Left ventricle myocardium superior (tissue), 1 donor: ENCODE measurements around the gene CDKL5. TPM values are rescaled to one million over a fixed set of nuclear protein-coding genes. Genes with fewer than 3 reads are reported as not detected.
A peak's percentile ranks its signal among the peaks of the same experiment; 100 is the strongest.

Experiments used
- ATAC-seq: fragments of 200-7000 bp; cut with Tn5 transposase; one replicate; pipeline ENCODE4 v1.9.1; 2020; ENCODE audit warnings: mild to moderate bottlenecking, moderate library complexity
- DNase-seq: peaks from one replicate; pipeline ENCODE4 v3.0.0-alpha.2; 2020
- intact Hi-C: fragments of 100-400 bp; cut with micrococcal nuclease; formaldehyde crosslinking; loops from one replicate; pipeline ENCODE4 v1.11.0; 2022
- total RNA-seq: library from RNA; stranded (reverse); fragmentation: NEBNext Ultra II Directional; extraction: Animal tissue kit (Norgen Biotek cat#: 25700); gene quantifications from one replicate; pipeline ENCODE4 v1.2.1, GENCODE V29; 2021
- donor health status: DM: no; HTN: yes; CAD: no; lungs with severe emphysema.

Gene CDKL5
- total RNA-seq, 1 donor from 2014 or later = 8.4 TPM

DNA sequence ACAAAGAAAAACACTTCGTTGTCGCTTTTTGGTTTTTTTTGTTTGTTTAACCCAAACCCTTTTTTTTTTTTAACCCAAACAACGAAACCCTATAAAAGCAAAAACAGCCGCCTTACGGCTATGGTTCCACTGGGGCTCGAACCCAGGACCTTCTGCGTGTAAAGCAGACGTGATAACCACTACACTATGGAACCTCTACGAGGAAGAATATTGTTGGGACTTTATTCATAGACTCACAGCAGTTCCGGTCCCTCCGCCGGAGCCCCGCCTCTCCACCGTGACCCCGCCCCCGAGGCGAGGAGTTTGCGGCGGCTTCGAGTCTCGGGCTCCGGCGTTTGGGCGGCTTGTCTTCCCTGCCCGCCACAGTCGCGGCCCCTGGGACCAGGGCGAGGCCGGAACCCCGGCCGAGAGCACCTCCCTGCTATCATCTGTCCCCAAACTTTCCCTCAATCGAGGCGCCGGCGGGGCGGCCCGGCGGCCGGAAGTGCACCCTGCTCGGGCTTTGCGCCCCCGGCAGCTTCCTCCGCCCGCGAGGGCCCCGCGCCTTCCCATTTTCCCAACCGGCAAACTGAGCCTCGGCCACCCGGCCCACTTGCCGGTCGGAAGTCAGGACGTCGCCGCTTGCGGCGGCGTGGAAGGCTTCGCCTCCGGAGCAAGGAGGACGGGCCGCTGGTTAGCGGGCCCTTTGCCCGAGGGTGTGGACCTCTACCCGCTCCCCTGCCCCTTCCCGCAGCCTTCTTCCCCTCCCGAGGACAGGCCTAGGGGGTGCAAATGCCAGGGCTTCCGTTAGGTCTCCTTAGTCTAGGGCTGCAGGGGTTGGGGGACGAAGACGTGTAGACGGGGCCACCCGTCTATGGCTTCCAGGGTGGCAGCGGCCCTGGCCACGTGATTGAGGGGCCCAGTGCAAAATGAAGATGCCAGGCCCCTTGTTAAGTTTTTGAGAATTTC is 249.7 kb downstream of the CDKL5 start:
- ATAC-seq = peak; percentile 95

DNA sequence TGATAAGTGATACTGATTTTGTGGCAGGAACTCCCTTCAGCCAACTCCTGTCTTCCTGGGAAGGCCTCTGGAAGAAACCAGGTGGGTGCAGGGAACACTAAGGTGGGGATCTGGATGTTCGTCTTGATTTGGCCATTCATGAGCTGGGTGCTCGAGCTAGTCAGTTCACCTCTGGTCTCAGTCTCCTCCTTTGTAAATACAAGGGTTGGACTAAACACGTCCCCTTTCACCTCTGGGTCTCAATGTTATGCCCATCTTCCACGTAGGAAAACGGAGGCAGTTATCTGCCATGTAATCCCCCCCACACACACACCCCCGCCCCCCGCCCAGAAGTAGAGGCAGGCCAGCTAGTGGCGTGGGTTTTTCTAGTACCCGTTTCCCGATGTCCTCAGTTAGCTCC is 250.6 kb downstream of the CDKL5 start:
- ATAC-seq (no peak), DNase-seq (no peak)
- intact Hi-C loops = no loop called here

More for the DNA sequence above, 249.7 kb downstream of the CDKL5 start:
- peak; percentile 83 for DNase-seq
- intact Hi-C loops = no loop called here

DNA sequence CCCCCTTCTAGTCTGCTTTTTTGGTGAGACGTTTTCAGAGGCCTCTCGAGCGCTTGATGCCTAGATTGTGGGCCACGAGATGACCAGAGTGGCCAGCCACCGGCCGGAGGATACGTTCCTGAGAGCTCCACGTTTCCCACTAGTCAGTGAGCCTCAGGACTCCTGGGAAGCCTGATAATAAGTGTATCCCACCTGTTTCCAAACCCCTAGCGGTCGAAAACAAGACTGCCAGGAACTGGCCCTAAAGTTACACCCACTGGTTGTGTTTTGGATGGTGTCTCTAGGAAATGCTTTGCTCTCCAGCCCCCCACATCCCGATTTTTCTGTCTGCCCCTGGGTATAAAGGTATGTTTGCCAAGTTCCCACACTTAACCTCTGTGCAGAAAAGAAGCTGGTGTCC is 251.1 kb downstream of the CDKL5 start:
- intact Hi-C loops = no loop called here
- ATAC-seq = no peak
- DNase-seq = no peak

DNA sequence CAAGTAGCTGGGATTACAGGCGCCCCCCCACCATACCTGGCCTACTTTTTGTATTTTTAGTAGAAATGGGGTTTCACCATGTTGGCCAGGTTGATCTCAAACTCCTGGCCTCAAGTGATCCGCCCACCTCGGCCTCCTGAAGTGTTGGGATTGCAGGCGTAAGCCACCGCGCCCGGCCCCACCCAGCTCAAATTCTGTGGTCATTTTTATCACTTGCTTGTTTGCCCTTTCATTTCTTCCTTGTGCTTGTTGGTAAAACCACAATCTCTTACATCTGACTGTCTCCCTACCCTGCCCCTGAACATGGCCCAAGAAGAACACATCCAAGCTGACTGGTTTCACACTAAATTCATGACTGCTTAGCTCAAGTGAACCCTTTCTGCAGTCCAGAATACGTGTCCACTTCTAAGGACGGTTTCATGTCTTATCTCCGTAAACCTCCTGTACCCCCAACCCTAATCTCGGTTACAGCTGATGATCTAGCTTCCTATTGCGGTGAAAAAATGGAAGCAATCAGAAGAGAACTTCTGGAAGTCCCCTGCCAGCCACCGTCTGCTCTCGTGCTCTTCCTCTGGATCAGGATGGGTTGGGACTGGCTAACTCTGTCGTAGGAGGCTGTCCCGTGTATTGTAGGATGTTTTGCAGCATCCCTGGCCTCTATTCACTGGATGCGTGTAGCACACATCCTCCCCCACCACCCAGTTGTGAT is 251.9 kb downstream of the CDKL5 start:
- DNase-seq = no peak
- ATAC-seq = no peak
- intact Hi-C loops = no loop called here

DNA sequence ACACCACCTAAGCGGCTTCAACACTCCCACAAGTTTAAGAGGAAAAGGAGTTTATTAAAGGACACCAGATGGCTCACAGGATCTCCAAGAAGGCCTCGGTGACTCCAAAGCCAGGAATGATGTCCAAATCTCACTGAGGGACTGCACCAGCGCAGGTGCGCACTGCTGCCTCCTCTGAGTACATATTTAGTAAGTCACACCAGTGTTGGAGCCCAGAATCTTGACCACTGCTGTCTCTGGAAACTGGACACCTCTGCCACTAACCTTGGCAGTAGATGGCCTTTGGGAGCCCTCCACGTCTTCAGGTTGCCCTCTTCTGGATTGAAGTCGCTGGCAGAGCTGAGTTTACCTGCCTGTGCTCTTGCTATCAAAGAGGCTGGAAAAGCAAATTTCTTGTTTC is 256.6 kb downstream of the CDKL5 start:
- intact Hi-C loops = no loop called here
- DNase-seq = no peak
- no peak for ATAC-seq

DNA sequence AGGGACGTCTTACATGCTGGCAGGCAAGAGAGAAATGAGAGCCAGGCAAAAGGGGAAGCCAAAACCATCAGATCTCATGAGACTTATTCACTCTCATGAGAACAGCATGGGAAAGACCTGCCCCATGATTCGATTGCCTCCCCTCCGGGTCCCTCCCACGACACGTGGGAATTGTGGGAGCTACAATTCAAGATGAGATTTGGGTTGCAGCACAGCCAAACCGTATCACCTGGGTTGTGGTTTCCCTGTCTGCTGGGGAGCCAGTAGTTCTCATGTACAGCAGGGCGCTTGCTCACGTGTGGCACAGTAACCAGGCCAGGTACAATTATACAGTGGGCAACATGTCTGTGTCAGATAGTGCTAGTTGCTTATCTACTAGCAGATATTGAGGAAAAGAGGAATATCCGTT is 257.6 kb downstream of the CDKL5 start:
- intact Hi-C loops = no loop called here
- no peak for ATAC-seq

DNA sequence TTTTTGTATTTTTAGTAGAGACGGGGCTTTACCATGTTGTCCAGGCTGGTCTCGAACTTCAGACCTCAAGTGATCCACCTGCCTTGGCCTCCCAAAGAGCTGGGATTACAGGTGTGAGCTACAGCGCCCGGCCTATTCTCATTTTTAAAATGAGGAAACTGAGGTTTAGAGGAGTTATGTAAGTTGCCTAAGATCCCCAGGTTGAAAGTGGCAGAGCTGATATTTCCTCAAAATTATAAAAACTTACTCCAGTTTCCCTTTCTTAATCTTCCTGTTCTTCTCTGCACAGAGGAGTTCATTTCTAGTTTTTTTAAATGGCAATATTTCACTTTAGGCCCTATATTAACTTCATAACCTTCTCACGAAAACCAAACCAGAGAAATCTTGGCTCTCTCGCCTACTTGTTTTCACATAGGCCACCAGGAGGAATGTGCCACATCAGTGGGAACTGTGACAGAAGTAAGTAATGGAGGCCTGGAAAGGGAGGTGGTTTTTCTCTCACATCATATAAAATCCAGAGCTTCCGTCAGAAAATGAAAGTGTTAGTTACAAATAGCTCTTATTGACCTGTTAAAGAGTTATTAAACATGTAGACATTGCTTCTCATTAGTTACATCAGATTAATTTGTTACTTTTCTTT is 262.6 kb downstream of the CDKL5 start:
- DNase-seq = no peak

More for the DNA sequence above, 257.6 kb downstream of the CDKL5 start:
- DNase-seq = no peak

DNA sequence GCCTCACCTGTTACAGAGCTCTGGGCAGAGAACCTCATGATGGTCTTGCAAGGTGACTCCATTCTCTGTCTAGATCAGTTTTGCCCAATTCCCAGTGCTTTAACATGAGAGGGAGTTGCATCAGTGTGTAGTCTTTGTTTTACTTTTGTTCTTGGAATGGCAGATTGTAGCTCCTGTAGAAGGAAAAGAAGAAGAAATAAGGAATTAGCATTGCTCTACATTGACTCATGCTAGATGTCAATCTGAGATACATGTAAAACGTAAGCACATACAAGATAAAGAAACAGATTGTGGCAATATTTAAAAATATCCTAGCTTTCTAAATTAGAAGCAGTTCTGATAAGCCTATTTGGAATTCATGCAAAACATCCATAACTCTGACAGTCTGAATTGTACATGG is 266.0 kb downstream of the CDKL5 start:
- intact Hi-C loops = no loop called here
- ATAC-seq (no peak), DNase-seq (no peak)

More for the DNA sequence above, 262.6 kb downstream of the CDKL5 start:
- ATAC-seq = no peak
- intact Hi-C loops = no loop called here

DNA sequence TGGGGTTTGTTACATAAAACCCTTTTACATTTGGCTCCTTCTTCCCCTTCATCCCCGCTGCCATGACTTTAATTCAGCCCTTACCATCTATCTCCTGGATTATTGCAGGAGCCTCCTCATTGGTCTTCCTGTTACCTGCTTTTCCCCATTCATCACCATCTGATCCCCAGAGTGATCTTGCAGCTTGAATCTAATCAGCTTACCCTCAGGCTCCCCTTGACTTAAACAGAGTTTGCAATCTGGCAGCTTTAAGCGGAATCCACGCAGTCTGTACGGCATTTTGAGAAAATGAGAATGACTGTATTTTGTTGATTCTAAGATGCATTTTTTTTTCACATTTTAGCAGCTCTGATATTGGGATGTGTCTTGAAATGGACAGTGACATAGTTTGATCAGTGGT is 267.1 kb downstream of the CDKL5 start:
- no peak for DNase-seq
- intact Hi-C loops = no loop called here
- ATAC-seq = no peak

DNA sequence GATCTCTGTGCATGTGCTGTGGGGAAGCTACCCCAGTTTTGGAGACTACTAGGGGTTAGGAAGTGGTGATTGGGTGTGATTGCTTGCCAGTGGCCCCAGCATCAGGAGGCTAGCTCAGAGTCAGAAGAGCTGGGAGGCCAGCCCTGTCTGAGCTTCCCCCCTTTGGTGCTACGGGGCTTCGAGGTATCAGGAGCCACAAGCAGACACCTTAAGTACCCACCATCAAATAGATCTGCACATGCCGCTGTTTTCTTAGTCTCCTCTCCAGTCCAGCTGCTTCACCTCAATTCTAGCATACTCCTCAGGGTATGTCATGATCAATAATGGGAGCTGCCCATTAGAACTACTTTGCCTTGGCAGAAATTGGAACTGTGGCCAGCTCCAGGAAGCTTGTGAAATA is 271.2 kb downstream of the CDKL5 start:
- ATAC-seq = no peak
- no peak for DNase-seq
- intact Hi-C loops = no loop called here

DNA sequence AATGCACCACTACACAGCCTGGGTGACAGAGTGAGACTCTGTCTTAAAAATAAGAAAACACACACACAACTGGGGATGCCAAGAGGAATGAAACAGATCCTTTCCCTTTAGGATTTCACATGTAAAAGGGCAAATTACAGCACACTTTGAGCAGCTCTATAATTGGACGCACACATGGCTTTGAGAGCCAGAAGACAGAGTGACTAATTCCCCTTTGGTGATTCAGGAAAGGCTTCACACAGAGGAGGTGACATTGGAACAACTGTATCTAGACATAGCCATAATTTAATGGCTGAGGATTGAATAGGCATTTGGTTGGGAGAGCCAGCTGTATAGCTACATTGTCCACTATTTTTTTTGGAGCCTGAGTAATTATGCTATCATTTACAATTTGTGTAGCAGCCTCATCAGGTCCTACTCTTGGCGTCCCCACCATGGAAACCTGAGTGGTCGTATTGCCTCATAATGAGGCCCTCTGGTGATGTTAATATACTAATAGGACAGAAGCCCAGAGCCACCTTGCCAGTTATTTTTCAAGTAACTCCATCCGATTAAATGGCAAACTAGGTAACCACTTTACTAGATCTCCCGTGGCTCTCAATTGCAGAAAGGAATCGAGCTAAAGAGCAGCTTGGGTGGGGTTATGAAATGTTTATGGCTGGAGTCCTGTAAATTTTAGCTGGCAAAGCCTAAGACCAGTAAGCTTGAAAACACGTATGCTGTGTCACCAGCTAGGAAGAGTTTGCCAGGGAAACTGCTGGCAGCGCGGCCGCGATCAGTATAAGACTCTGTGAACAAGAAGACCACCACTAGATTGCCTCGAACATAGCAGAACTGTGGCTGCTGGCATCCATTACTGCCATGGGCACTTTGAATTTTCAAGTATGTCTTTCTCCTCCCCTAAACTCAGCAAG is 273.6 kb downstream of the CDKL5 start:
- intact Hi-C loops = no loop called here
- DNase-seq (no peak), ATAC-seq (no peak)

DNA sequence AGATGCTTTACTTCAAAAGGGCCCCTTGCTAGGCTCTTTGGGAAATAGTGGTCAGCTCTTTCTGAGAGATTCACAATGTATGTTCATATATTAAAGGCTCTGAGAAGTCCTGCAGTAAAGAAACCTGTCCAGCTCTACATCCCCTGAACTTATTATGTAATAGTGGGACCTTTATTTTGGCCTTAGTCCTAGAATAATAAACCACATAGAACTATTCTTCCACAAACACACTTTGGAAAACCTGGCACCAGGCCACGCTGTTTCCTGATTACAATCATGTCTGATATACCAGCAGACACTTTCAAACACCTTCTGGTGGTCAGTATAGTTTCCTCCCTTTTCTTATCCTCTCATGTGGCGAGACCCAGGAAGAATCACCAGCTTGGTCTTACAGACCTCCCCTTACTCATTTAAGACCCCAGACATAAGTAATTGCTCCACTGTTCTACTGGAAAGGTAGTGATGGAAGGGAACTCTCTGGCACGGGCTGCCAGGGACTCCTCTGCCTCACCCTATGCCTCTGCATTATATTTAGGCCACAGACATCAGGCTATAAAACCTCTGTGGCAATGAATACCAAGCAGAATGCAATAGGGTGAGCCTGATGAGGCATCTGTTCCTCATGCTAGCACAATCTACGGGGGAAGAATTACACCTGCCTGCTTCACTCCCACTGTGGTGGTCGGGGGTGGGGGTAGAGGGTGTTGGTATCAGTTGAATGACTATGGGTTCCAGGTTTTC is 276.4 kb downstream of the CDKL5 start:
- intact Hi-C loops = no loop called here
- ATAC-seq (no peak), DNase-seq (peak; percentile 41)

DNA sequence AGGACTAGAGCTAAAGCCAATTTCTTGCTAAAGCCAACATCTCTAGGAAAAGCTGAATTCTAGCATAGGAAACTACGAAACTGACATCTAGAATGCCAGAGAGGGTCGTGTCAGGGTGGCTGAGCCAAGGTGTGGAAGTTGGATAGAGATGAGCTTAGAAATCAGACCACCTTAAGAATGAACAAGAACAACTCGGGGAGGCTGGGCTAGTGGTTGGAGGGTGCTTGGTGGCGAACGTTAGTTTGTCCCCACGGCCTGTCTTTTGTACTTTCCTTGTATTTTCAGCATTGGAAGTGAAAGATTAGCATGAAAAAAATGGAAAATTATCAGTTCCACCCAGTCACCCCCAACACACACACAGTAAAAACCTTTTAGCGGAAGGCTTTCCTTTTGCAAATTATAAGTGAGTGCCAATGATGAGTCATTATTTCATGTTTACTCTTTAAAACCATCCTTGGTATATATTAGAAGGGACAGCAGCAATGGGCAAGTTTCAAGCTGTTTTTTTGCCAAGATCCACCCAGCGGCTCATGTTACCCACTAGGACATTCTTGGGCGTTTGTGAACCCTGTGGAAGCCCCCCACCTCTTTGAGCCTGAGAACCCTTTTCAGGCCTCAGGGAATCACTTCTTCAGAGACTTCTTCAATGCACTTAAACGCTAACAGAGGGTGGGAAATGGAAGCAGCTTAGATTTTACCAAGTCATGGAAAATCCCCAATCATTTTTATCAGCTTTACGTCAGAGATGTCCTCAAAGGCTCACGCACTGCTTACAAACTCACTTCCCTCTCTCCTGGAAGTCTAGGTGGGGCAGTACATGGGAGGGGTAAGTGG is 277.2 kb downstream of the CDKL5 start:
- ATAC-seq = no peak
- intact Hi-C loops = no loop called here
- no peak for DNase-seq

Other genes starting within 250 kb of the CDKL5 start
- gene BEND2, start 204.7 kb upstream of the CDKL5 start, total RNA-seq = 0.12 TPM
- 1.4 TPM for gene SCML2, start 70.9 kb upstream of the CDKL5 start, total RNA-seq
- gene RS1, start 246.5 kb downstream of the CDKL5 start, total RNA-seq = not detected